Fibroblast of lung (primary cell): Measurements from ENCODE around the gene ADCY3. TPM values are rescaled to one million over a fixed set of nuclear protein-coding genes. Genes with fewer than 3 reads are reported as not detected.
A peak's percentile ranks its signal among the peaks of the same experiment; 100 is the strongest.

Experiments
- DNase-seq, 2 donors: peaks; one replicate each; pipeline versions ENCODE4 v3.0.0 to v3.0.0-alpha.2; 2010; ENCODE audit warnings: low read depth in 2 of 2
- H2AFZ ChIP-seq: 2 replicates; pipeline ENCODE4 v1.5.1; 2012; ENCODE audit warnings: low read length, control low read depth, inconsistent platforms
- H3K27ac ChIP-seq: 2 replicates; pipeline ENCODE4 v1.5.1; 2011; ENCODE audit warnings: low read length, control low read depth; ENCODE audit not compliant: insufficient read depth
- H3K27me3 ChIP-seq: 2 replicates; pipeline ENCODE4 v1.5.1; 2011; ENCODE audit warnings: mild to moderate bottlenecking, low read length; ENCODE audit not compliant: control insufficient read depth, insufficient read depth
- H3K36me3 ChIP-seq: 2 replicates; pipeline ENCODE4 v1.5.1; 2011; ENCODE audit warnings: low read length; ENCODE audit not compliant: control insufficient read depth, insufficient read depth
- H3K4me1 ChIP-seq: 2 replicates; pipeline ENCODE4 v1.5.1; 2011; ENCODE audit warnings: low read length; ENCODE audit not compliant: control insufficient read depth, insufficient read depth; ENCODE audit errors: extremely low read depth
- H3K4me2 ChIP-seq: 2 replicates; pipeline ENCODE4 v1.5.1; 2011; ENCODE audit warnings: low read length, control low read depth; ENCODE audit not compliant: insufficient read depth; ENCODE audit errors: extremely low read depth
- H3K4me3 ChIP-seq, 4 experiments: fragments of 200-600 bp in 1 of 4; sonication (generic) in 1 of 4; replicated peaks in 1 of 4; 2 replicates each; pipeline ENCODE4 v1.5.1; 2011 to 2016; ENCODE audit warnings: low read length in 4 of 4, low read depth in 3 of 4, mild to moderate bottlenecking in 3 of 4, control low read depth in 2 of 4, inconsistent platforms in 1 of 4, mixed read lengths in 1 of 4; ENCODE audit not compliant: insufficient read depth in 1 of 4; ENCODE audit errors: control extremely low read depth in 1 of 4
- H3K79me2 ChIP-seq: 2 replicates; pipeline ENCODE4 v1.5.1; 2012; ENCODE audit warnings: mild to moderate bottlenecking, low read length, inconsistent platforms; ENCODE audit not compliant: control insufficient read depth, insufficient read depth
- H3K9ac ChIP-seq: 2 replicates; pipeline ENCODE4 v1.5.1; 2011; ENCODE audit warnings: mild to moderate bottlenecking, low read length, control low read depth; ENCODE audit not compliant: insufficient read depth
- H3K9me3 ChIP-seq: 2 replicates; pipeline ENCODE4 v1.5.1; 2012; ENCODE audit warnings: low read depth, low read length; ENCODE audit not compliant: control insufficient read depth, insufficient read depth
- H4K20me1 ChIP-seq: 2 replicates; pipeline ENCODE4 v1.5.1; 2011; ENCODE audit warnings: low read length; ENCODE audit not compliant: control insufficient read depth, insufficient read depth; ENCODE audit errors: extremely low read depth
- CTCF ChIP-seq, 2 donors: IDR thresholded peaks in 1 of 2; conservative IDR thresholded peaks in 1 of 2; 1 replicate in 1 of 2; 2 replicates in 1 of 2; pipeline ENCODE4 v1.5.1; 2011 to 2012; ENCODE audit warnings: low read length in 2 of 2, control low read depth in 1 of 2, inconsistent platforms in 1 of 2, low read depth in 1 of 2, mild to moderate bottlenecking in 1 of 2
- EZH2 ChIP-seq: IDR thresholded peaks from 2 replicates; pipeline ENCODE4 v1.5.1; 2012; ENCODE audit warnings: low read length, control low read depth, mild to moderate bottlenecking; ENCODE audit errors: missing control alignments
- polyA plus RNA-seq, 2 donors: library from polyadenylated mRNA; depleted of rRNA in 1 of 2; stranded (reverse) in 1 of 2; unstranded in 1 of 2; fragments of >200 nt; gene quantifications; 2 replicates each; pipeline ENCODE4 v1.2.1, GENCODE V29; 2011 to 2012; ENCODE audit warnings: missing spikeins in 1 of 2
- total RNA-seq: library from RNA; depleted of rRNA; stranded (reverse); fragments of >200 nt; gene quantifications from 2 replicates; pipeline ENCODE4 v1.2.1, GENCODE V29; 2014

Gene ADCY3
- total and polyA plus RNA-seq, 2 donors (not counting 1 experiment from before 2014, with no cell fraction given) = 33.0 to 90.2 TPM

DNA sequence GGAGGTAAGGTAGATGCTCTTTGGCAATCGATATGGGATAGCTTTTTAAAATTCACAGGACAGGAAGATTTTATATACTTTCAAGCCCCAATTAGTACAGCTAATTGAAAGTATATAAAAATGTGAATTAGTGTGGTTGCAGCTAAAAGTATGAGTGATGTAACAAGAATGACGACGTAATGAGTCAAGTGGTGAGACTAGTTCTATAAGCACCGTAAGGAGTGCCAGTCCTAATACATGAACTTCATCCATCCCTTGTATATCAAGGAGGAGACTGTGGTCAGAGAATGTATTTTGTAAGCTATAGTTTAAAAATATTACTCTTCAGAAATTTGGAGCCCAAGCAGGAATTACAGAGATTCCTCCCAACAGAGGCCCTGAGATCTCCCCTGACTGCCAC lies 25.9 kb upstream of the ADCY3 start:
- Histone ChIP-seq H3K27me3 (no peaks in the 10 kb centered on the region), H3K79me2 (no peaks in the 10 kb centered on the region), H3K4me2 (no peak overlapping the region), H3K36me3 (peaks cover 1% of the 10 kb centered on the region), H2AFZ (no peak overlapping the region), H3K4me1 (no peaks in the 10 kb centered on the region), H4K20me1 (no peaks in the 10 kb centered on the region), H3K4me3 (no peak overlapping the region), H3K27ac (no peak overlapping the region), H3K9ac (no peak overlapping the region), H3K9me3 (no peaks in the 10 kb centered on the region)
- DNase-seq = peak; percentile 14 to 29
- TF ChIP-seq CTCF (conservative IDR thresholded peaks at IDR 0.05 in 1 of 2, IDR thresholded peaks at IDR 0.05 in 1 of 2; ENCODE audit: low read depth in 1 of 2, low read length in 2 of 2) (no peak), EZH2 (no peak)

GRCh38 chr2:24943427-24944053 lies 23.5 kb upstream of the ADCY3 start:
- Histone ChIP-seq H3K9me3 (no peaks in the 10 kb centered on the region), H3K27ac (no peak overlapping the region), H3K9ac (no peak overlapping the region), H3K4me3 (no peak overlapping the region), H2AFZ (no peak overlapping the region), H4K20me1 (no peaks in the 10 kb centered on the region), H3K4me2 (no peak overlapping the region), H3K4me1 (no peaks in the 10 kb centered on the region), H3K36me3 (peaks cover 1% of the 10 kb centered on the region), H3K27me3 (no peaks in the 10 kb centered on the region), H3K79me2 (no peaks in the 10 kb centered on the region)
- no peak for TF ChIP-seq CTCF (conservative IDR thresholded peaks at IDR 0.05 in 1 of 2, IDR thresholded peaks at IDR 0.05 in 1 of 2; ENCODE audit: low read depth in 1 of 2, low read length in 2 of 2)
- no peak for TF ChIP-seq EZH2
- DNase-seq = no peak

GRCh38 chr2:24939353-24939752 lies 19.3 kb upstream of the ADCY3 start:
- Histone ChIP-seq H2AFZ (no peak overlapping the region), H3K27me3 (no peaks in the 10 kb centered on the region), H3K36me3 (peaks cover 1% of the 10 kb centered on the region), H3K27ac (no peak overlapping the region), H3K9ac (no peak overlapping the region), H4K20me1 (no peaks in the 10 kb centered on the region), H3K79me2 (no peaks in the 10 kb centered on the region), H3K4me1 (no peaks in the 10 kb centered on the region), H3K4me2 (no peak overlapping the region), H3K9me3 (no peaks in the 10 kb centered on the region), H3K4me3 (no peak overlapping the region)
- no peak for DNase-seq
- no peak for TF ChIP-seq EZH2
- no peak for TF ChIP-seq CTCF (conservative IDR thresholded peaks at IDR 0.05 in 1 of 2, IDR thresholded peaks at IDR 0.05 in 1 of 2; ENCODE audit: low read depth in 1 of 2, low read length in 2 of 2)
